ENCODE measurements around the gene CLCN6. TPM values are rescaled to one million over a fixed set of nuclear protein-coding genes. Genes with fewer than 3 reads are reported as not detected.
"Not testable (repeated sequence)": the region's sequence is repeated elsewhere in the genome, so short reads cannot be mapped to it uniquely, and the experiment has no call there.

Gene CLCN6
- total and polyA plus RNA-seq, 2 donors (not counting 1 experiment from before 2014, with no cell fraction given) = 15.3 to 19.3 TPM

DNA sequence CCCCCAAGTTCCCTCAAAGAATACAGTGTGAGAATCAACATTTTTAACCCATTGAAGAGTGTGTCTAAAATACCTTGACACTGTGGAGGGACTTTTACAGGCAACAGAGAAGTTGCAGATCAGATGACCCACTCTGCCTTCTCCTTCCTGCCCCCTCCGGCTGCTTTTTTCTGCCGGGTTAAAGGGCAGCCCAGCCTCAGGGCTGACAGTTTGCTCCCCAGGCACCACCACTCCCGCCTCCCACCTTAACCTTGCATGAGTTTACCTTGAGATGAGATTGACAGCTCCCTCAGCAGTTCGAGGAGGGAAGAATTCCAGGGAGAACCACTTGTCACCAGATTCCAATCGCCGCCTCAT, 3.4 kb upstream of the CLCN6 start:
- H3K4me3 ChIP-seq (replicated peaks in 1 of 4; ENCODE audit: control extremely low read depth in 1 of 4, insufficient read depth in 1 of 4, low read depth in 3 of 4, low read length in 4 of 4) = peak overlapping the region; percentile 69 to 98 (median 85)
- H3K4me1 ChIP-seq (ENCODE audit: control insufficient read depth, extremely low read depth, insufficient read depth, low read length) = peaks cover 7% of the 10 kb centered on the region
- no peaks in the 10 kb centered on the region for H4K20me1 ChIP-seq (ENCODE audit: control insufficient read depth, extremely low read depth, insufficient read depth, low read length)
- peak overlapping the region; percentile 98 for H3K4me2 ChIP-seq (ENCODE audit: extremely low read depth, insufficient read depth, low read length)
- peak overlapping the region; percentile 92 for H3K27ac ChIP-seq (ENCODE audit: insufficient read depth, low read length)
- H3K9ac ChIP-seq (ENCODE audit: insufficient read depth, low read length) = peak overlapping the region; percentile 63
- DNase-seq (ENCODE audit: low read depth in 2 of 2) = no peak
- peaks cover 36% of the 10 kb centered on the region for H3K79me2 ChIP-seq (ENCODE audit: control insufficient read depth, insufficient read depth, low read length)
- H3K27me3 ChIP-seq (ENCODE audit: control insufficient read depth, insufficient read depth, low read length) = no peaks in the 10 kb centered on the region
- H3K36me3 ChIP-seq (ENCODE audit: control insufficient read depth, insufficient read depth, low read length) = peaks cover 12% of the 10 kb centered on the region
- no peak overlapping the region for H2AFZ ChIP-seq (ENCODE audit: low read length)
- H3K9me3 ChIP-seq (ENCODE audit: control insufficient read depth, insufficient read depth, low read depth, low read length) = no peaks in the 10 kb centered on the region
- TF ChIP-seq, protein P1, sequence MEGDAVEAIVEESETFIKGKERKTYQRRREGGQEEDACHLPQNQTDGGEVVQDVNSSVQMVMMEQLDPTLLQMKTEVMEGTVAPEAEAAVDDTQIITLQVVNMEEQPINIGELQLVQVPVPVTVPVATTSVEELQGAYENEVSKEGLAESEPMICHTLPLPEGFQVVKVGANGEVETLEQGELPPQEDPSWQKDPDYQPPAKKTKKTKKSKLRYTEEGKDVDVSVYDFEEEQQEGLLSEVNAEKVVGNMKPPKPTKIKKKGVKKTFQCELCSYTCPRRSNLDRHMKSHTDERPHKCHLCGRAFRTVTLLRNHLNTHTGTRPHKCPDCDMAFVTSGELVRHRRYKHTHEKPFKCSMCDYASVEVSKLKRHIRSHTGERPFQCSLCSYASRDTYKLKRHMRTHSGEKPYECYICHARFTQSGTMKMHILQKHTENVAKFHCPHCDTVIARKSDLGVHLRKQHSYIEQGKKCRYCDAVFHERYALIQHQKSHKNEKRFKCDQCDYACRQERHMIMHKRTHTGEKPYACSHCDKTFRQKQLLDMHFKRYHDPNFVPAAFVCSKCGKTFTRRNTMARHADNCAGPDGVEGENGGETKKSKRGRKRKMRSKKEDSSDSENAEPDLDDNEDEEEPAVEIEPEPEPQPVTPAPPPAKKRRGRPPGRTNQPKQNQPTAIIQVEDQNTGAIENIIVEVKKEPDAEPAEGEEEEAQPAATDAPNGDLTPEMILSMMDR (conservative IDR thresholded peaks at IDR 0.05 in 1 of 2, IDR thresholded peaks at IDR 0.05 in 1 of 2; ENCODE audit: low read depth in 1 of 2, low read length in 2 of 2) = no peak
- TF ChIP-seq EZH2 (IDR thresholded peaks at IDR 0.05; ENCODE audit: low read length, missing control alignments) = no peak

DNA sequence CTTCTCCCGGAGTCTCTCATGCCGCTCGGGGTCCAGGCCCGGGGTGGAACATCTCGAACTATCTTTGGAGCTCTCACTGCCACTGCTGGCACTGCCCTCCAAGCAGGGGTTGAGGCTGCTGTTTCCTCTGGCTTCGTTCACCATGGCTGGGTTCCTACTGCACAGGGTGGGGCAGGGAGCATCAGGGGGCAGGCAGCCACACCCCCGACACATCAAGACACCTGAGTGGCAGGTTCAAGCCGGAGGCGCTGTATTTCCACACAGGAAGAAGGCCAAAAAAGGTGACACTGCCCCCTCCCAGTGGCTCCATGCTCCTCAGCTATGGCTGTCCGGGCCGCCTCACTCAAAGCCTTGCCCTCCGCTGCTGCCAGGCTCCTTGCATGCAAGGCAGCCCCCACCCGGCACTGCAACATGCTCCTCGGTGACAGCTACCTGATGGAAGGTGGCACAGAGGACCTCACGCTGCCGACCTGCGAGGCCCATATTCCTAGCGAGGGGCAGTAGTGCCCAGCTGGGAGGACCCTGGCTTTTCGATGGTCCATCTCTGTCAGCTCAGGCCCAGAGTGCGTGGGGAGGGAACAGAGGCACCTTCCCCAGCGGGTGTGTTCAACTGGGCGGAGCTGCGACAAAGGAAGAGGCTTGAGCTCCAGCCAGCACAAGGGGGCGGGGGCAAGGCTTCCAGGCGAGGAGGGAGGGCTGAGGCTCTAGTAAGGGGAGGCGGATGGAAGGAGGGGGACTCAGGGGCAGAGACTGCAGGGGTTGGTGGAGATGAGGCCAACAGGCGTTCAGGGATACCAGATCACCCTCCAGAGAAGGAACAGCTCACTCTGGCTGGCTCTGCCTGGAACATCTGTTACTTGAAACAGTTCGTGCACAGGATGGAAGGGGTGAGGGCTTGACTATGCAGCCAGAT, 2.8 kb upstream of the CLCN6 start:
- no peak overlapping the region for H2AFZ ChIP-seq (ENCODE audit: low read length)
- peak overlapping the region; percentile 69 to 98 (median 85) for H3K4me3 ChIP-seq (replicated peaks in 1 of 4; ENCODE audit: control extremely low read depth in 1 of 4, insufficient read depth in 1 of 4, low read depth in 3 of 4, low read length in 4 of 4)
- peaks cover 7% of the 10 kb centered on the region for H3K4me1 ChIP-seq (ENCODE audit: control insufficient read depth, extremely low read depth, insufficient read depth, low read length)

DNA sequence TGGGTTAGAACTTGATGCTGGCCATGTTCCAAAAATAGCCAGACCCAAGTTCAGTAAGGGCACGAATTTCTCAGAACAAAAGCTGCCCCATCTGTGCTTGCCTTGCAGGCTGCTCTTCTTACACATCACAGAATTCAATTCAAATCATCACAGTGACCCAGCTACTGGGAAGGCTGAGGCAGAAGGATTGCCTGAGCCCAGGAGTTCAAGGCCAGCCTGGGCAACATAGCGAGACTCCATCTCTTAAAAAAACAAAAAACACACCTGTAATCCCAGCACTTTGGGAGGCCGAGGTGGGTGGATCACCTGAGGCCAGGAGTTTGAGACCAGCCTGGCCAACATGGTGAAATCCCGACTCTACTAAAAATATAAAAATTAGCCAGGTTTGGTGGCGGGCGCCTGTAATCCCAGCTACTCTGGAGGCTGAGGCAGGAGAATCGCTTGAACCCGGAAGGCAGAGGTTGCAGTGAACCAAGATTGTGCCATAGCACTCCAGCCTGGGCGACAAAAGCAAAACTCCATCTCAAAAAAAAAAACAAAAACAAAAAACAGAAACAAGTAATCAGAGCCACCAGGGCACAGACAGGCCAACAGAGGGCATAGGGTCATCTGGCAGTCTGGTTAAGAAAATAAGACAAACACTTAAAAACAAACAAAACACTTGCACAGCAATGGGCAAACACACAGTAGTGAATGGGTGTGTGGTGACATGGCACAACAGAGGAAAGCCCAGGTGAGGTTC, 1.9 kb upstream of the CLCN6 start:
- H3K9ac ChIP-seq (ENCODE audit: insufficient read depth, low read length) = peak overlapping the region; percentile 32
- H3K4me2 ChIP-seq (ENCODE audit: extremely low read depth, insufficient read depth, low read length) = peak overlapping the region; percentile 69
- H3K4me3 ChIP-seq (replicated peaks in 1 of 4; ENCODE audit: control extremely low read depth in 1 of 4, insufficient read depth in 1 of 4, low read depth in 3 of 4, low read length in 4 of 4) = peak overlapping the region in 3 of 4 experiments; percentile 13 to 98 (median 87)
- not testable (repeated sequence) for H4K20me1 ChIP-seq (ENCODE audit: control insufficient read depth, extremely low read depth, insufficient read depth, low read length); H2AFZ ChIP-seq (ENCODE audit: low read length); H3K9me3 ChIP-seq (ENCODE audit: control insufficient read depth, insufficient read depth, low read depth, low read length); DNase-seq (ENCODE audit: low read depth in 2 of 2); H3K27me3 ChIP-seq (ENCODE audit: control insufficient read depth, insufficient read depth, low read length); H3K4me1 ChIP-seq (ENCODE audit: control insufficient read depth, extremely low read depth, insufficient read depth, low read length)
- peak overlapping the region; percentile 92 for H3K27ac ChIP-seq (ENCODE audit: insufficient read depth, low read length)
- H3K36me3 ChIP-seq (ENCODE audit: control insufficient read depth, insufficient read depth, low read length) = peaks cover 10% of the 10 kb centered on the region
- peaks cover 48% of the 10 kb centered on the region for H3K79me2 ChIP-seq (ENCODE audit: control insufficient read depth, insufficient read depth, low read length)

More for the DNA sequence above, 2.8 kb upstream of the CLCN6 start:
- DNase-seq (ENCODE audit: low read depth in 2 of 2) = peak; percentile 96 to 98
- Histone ChIP-seq H3K9ac (ENCODE audit: insufficient read depth, low read length) (peak overlapping the region; percentile 63), H3K4me2 (ENCODE audit: extremely low read depth, insufficient read depth, low read length) (peak overlapping the region; percentile 98), H3K79me2 (ENCODE audit: control insufficient read depth, insufficient read depth, low read length) (peaks cover 42% of the 10 kb centered on the region), H4K20me1 (ENCODE audit: control insufficient read depth, extremely low read depth, insufficient read depth, low read length) (no peaks in the 10 kb centered on the region), H3K27me3 (ENCODE audit: control insufficient read depth, insufficient read depth, low read length) (no peaks in the 10 kb centered on the region), H3K36me3 (ENCODE audit: control insufficient read depth, insufficient read depth, low read length) (peaks cover 12% of the 10 kb centered on the region), H3K27ac (ENCODE audit: insufficient read depth, low read length) (peak overlapping the region; percentile 92), H3K9me3 (ENCODE audit: control insufficient read depth, insufficient read depth, low read depth, low read length) (no peaks in the 10 kb centered on the region)
- TF ChIP-seq, protein P1 (conservative IDR thresholded peaks at IDR 0.05 in 1 of 2, IDR thresholded peaks at IDR 0.05 in 1 of 2; ENCODE audit: low read depth in 1 of 2, low read length in 2 of 2) = no peak
- TF ChIP-seq EZH2 (IDR thresholded peaks at IDR 0.05; ENCODE audit: low read length, missing control alignments) = no peak

All from fibroblast of lung (primary cell).